HG02943 (cell line): ENCODE measurements around the gene ELAPOR1.
A peak's percentile ranks its signal among the peaks of the same experiment; 100 is the strongest.

Experiments used
- ATAC-seq: cut with Tn5 transposase; IDR thresholded peaks from one replicate; pipeline ENCODE4 v1.9.1; 2021; ENCODE audit warnings: mild to moderate bottlenecking, low read depth, moderate library complexity; ENCODE audit not compliant: unreplicated experiment

ELAPOR1 gene

DNA sequence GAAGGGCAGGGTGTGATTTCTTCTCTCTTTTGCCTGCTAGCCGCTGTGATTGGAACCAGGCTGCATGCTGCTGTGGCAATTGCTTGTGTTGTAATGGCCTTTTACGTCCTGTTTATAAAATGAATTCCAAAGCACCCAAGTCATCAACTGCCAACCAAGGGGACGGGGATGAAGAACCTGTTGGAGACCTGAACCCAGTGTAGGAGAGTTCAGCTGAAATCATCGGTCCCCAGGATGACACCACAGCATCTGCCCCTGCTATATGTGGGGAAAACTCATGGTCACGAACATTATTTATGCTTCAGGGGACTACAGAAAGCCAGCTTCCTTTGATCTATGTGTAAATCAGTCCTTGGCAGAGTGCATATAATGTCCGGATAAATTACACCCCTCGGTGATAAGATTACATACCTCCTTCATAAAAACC is 19.5 kb upstream of the ELAPOR1 start:
- ATAC-seq = no peak

DNA sequence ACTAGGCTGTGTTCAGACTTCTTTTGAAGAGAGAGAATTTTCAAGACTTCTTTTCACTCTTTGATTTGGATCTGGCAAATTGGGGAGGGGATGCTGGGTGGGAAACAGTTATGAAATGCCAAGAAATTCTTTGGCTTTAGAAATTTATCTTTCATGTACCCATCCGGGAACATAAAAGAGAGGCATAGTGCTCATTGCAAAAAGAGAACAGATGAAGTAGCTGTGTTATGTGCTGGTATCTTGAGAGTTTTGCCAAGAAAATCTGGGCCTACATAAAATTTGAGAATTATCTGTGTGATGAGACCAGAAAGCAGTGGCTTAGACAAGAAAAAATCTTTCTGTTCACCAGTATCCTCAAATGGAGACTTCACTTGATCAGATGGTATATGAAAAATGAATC is 19.0 kb upstream of the ELAPOR1 start:
- ATAC-seq = no peak

DNA sequence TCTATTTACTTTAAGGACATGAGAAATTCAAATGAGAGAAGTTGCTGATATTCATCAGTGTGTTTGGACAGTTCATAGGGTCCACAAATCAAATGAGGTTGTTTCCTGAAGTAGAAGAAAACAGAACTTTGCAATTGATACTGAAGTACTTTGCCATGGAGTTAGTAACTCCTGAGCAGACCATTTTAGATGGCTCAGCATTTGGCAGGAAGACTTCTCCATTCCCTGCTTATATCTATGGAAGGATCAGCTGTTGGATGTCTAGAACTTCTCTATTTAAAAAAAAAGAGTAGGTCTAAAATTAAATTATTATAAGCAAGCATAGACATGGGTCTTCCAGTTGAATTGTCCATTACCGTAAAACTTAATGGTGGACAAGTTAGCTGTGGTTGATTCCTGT is 18.3 kb upstream of the ELAPOR1 start:
- ATAC-seq = no peak

DNA sequence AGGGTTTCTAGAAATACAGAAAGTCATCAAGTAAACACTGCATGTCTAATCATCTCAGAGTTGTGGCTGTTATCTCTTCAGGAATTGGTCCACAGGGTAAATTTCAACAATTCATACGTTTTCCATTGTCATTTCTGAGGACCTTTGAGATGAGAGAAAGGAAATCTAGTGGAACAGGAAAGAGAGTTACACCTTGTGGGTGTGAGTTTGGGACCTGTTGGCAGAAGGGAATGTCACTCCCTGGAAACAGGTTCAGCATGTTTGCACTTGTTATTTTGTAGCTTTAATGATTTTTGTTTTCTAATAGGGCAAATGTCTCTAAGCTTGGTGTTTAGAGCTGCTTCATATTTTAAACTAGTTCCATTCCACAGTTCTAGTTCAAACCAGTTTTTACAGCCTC is 17.8 kb upstream of the ELAPOR1 start:
- no peak for ATAC-seq

DNA sequence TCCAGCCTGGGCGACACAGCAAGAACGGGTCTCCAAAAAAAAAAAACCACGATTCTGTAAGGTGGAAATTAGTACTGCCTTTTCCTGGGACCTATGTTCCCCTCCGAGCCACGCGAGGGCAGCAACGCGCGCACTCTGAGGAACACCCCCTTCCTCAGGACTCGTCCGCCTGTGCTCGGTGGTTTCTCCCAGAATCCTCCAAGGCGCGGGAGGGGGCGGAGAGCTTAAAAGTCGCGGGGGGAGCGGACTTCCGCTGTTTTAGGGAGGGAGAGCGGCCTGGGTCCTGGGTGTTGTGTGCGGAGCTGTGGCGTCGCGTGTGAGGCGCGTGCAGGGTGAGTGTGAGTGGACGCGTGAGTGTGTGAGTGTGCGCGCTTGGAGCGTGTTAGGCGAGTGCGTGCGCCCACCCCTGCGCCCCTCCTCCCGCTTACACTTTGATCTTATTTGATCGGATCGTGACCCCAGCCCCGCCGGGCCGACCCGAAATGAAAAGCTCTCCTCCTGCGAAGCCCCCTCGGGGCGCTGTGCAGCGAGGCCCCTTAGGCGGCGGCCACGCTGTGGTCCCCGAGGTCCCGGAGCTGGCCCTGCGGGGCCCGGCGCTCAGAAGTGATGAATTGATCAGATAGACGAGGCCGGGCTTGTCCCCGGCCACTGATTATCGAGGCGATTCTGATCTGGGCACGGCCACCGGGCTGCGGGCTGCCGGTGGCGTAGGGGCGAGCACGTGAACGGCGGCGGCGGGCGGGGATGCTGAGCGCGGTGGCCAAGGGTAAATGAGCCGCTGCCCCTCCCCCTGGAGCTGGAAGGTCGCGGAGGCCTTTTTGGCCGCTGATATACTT is 13.8 kb upstream of the ELAPOR1 start:
- peak; percentile 76 for ATAC-seq

DNA sequence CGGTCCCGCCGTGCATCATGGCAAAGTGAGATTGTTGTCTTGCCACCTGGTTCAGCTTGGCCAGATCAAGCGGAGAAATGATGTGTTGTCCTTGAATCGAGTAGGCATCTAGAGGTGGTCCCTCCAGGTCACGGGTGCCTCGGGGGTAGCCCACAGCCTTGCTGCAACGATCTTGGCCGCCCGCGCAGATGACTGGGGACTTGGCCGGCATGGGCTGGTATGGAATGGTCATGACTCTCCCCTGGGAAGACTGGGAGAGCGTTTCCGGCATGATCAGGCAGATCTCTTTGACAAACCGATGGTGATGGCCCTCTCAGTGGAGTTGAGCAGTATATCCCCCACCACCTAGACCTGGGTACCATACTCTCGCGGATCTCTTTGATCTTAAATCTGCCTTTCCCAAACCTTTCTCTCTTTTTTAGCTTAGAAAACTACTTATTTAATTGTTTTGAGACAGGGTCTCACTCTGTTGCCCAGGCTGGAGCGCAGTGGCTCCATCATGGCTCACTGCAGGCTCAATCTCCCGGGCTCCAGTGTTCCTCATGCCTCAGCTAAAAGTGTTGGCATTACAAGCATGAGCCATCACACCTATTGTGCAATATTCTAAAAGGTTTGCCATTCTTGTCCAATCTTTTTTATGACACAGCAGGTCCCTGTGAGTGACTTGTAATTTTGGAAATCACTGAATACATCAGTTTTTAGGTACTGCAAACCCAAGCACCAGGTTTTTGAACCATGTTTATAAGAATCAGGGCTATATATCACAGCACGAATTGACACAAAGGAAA is 9.4 kb upstream of the ELAPOR1 start:
- ATAC-seq = no peak

DNA sequence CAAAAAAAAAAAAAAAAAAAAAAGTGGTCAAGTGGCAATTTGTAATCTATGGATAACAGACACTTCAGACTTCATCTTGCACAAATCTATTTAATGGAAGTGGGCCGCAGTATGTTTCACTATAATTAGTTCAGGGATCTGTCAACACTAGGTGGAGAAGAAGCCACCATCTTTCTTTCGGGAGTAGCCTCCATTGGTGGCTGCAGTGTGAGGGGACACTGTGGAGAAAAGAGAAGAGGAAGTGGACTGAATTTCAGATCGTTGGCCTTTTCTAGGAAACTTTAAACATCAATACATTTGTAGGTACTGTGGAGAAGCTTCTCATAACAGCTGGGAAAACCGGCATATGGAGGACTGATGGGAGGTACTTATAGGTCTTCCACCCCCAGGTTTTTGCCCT is 8.0 kb upstream of the ELAPOR1 start:
- ATAC-seq = no peak

DNA sequence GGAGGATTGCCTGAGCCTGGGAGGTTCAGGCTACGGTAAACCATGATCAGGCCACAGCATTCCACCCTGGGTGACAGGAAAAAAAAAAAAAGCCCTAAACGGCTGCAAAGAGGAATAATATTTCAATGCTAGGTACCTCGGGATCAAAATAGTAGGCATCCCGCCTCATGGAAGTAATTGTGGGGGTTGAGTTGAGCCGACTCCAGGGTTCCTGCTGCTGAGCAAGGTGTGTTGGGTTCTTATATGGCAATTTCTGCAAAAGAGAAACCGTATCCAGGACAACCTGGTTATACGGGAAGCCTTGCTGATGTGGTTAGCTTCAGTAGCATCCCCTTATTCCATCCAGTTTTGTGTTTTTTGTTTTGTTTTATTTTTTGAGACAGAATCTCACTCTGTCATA is 6.1 kb upstream of the ELAPOR1 start:
- no peak for ATAC-seq

DNA sequence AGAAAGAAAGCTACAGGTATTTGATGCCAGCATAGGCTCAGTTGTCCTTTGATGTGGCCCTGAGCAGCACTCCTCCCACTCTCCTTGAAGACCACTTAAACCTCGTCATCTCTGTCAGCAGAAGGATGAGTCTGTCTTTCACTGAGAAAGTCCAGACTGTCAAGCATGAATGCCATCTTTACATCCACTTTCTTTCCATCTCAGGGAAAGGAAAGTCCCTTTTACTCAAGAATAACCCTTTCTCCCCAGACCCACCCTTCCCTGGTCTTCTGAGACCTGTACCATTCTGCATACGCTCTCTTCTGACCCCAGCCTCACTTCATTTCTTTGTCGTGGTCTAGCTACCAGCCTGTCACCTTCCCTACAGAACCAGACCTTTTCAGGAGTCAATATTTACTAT is 4.0 kb upstream of the ELAPOR1 start:
- ATAC-seq = no peak

DNA sequence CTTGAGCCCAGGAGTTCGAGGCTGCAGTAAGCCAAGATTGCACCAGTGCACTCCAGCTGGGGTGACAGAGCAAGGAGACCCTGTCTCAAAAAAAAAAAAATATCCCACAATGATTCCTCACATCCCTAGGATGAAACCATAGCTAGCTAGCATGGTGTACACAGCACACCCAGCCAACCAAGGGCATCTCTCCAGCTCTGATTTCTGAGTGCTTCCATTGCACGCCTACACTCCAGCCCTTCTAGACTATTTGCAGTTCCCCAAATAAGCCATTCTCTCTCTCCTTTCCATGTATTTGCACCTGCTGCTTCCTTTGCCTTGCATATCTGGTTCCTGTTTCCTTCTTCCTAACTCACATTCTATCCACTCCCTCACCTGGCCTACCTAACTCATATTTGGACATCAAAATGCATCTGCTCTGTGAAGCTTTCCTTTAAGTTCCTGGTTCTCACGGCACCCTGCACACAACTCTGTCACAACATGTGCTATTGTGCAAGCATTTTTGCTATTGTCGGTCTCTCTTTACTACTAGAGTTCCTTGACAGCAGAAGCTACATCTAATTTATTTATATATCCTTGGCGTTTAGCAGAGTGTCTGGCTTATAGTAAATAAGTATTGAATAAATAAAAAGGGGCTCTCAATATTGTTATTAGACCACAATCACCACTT is 2.4 kb upstream of the ELAPOR1 start:
- no peak for ATAC-seq

DNA sequence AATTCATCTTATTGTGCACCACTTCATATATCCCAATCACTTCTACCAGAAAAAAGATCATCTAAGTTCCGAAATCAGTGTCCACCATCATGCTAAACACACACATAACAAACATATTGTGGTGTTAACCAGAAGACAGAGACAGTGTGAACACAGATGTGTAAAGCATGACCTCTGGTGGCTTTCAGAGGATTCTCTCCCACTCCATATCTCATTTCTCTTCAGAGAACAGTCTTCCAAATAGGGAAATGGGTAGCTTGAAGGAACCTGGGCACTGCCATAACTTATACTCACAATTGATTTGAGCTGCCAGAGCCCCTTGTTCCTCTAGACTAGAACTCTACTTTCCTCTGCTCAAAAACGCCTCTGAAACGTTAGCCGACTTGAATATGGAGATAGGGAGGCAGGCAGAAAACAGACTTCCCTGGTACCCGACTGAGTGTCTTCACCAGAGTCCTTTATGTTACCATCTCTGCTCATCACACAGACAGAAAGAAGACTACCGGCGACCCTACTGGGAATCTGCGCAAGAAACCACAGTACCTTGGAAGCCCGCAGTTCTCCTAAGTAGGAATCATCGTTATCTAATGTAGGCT is 1.8 kb upstream of the ELAPOR1 start:
- no peak for ATAC-seq

DNA sequence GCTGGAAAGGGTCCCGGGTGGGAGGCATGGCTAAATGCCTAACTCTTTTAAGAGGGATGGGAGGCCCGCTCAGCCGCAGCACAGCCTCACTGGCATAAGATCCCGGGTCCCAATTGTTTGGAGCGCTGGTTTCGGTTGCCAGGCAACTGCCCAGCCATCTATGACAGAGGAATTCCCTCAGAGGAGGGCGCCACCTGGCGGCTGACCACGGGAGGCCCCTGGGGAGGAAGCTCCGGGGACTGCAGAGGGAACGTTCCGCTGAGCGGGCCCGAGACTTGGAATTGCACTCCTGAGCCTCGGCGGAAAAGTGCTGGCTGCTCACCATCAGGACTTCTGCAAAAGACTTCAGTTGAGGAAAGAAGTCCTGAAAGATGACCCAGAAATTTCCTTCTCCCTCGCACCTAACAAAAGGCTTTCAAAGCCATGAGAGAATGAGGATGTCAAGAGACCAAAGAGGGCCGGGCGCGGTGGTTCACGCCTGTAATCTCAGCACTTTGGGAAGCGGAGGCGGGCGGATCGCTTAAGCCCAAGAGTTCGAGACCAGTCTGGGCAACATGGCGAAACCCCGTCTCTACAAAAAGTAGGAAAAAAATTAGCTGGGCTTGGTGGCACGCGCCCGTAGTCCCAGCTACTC is 1.1 kb upstream of the ELAPOR1 start:
- no peak for ATAC-seq

DNA sequence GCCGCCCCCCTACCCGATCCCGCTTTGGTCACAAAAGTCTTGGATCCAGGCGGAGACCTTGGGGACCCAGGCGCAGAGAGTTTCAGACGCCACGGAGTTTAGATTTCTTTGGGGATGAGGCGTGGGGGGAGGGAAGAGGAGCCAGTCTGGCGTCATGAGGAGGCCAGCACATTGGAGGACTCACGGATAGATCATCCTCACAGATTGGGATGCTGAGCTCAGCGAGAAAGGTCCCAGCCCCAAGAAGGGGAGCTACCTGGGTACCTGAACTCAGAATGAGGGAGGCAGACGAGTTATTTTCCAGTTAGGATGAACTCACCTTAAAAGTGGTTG is 393 bp downstream of the ELAPOR1 start:
- ATAC-seq = no peak

DNA sequence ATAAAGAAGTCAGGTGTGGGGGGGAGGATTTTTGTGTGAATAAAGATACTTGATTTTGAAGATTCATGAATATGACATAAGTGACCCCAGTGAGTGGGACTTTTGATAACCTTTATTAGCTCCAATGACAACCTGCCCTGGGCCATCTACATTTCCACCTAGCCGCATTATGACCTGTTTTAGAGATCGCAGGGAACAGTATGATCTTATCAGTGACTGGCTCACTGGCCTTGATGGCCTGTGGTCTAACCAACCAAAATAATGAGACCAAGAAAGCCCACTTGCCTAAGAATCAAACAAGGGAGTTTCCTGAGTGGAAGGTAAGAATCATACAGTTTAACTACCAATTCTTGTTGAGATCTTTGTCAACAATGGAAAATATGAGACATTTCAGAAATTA is 1.8 kb downstream of the ELAPOR1 start:
- ATAC-seq = no peak

DNA sequence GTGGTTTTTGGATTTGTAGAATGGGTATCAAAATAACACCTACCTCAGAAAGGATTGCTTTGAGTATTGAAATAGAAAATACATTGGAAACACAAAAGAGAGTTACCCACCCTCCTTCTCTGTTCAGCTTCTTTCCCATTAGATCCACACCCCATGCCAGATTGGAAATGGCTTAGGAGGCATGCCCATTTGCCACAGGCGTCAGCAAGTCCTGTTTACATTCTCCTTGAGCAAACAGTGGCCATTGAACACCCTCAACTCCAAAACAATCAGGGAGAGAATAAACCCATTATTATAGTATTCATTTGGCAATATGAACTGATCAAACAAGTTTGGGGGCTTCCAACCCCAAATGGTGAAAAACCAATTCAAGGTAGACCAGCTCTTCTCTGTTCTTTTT is 2.4 kb downstream of the ELAPOR1 start:
- ATAC-seq = no peak

DNA sequence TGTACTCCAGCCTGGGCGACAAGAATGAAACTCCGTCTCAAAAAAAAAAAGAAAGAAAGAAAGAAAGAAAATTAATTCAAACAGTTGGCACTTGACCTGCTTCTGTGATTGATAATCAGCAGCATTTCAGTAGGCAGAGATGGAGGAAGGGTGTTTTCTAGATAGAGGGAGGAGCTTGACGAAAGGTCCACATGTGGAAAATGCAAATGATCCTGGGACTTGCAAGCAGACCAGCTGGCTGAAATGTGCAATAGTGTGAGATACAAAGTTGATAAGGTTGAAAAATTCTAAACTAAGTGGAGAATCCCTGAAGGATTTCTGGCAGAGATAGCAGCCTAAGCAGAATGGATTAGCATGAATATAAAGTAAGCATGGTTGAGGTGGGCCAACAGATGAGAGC is 4.2 kb downstream of the ELAPOR1 start:
- no peak for ATAC-seq

DNA sequence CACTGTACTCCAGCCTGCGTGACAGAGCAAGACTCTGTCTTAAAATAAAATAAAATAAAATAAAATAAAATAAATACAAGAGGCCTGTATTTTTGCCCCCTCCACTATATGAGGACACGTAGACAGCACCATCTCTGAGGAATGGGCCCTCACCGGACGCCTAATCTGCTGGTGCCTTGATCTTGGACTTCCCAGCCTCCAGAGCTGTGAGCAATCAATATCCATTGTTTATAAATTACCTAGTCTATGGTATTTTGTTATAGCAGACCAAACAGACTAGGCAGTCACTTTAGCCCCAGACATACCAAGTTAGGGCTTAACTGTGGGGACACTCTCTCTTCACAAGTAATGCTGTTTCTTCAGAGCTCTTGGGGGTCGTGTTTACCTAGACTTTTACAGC is 6.4 kb downstream of the ELAPOR1 start:
- ATAC-seq = no peak

DNA sequence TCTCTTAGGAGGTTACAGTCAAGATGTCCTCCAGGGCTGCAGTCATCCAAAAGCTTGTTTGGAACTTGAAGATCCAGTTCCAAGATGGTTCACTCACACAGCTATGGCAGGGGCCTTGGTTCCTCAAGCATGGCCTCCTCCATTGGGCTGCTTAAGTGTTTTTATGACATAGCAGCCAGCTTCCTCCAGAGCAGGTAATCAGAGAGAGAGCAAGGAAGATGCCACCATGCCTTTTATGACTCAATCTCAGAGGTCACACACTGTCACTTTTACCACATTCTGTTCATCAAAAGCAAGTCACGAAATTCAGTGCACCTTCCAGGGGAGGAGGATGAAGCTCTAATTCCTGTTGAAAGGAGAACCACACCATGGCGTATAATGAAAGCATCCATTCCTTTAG is 17.1 kb downstream of the ELAPOR1 start:
- no peak for ATAC-seq

DNA sequence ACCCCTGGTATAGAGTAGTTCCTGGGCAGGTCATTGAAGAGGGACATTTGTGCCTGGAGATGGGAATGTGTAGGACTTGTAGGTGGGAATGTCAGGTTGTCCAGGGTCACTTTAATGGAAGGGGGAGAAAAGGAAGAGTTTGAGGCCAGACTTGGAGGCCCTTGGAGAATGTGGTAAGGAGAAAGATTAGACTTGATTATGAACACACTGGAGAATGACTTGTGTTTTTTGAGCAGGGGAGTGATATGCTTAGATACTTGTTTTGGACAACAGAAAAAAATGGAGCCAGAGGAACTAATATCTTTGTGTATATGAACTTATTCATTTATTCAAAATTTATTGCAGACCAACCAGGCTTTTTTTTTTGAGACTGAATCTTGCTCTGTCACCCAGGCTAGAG is 17.9 kb downstream of the ELAPOR1 start:
- ATAC-seq = no peak

DNA sequence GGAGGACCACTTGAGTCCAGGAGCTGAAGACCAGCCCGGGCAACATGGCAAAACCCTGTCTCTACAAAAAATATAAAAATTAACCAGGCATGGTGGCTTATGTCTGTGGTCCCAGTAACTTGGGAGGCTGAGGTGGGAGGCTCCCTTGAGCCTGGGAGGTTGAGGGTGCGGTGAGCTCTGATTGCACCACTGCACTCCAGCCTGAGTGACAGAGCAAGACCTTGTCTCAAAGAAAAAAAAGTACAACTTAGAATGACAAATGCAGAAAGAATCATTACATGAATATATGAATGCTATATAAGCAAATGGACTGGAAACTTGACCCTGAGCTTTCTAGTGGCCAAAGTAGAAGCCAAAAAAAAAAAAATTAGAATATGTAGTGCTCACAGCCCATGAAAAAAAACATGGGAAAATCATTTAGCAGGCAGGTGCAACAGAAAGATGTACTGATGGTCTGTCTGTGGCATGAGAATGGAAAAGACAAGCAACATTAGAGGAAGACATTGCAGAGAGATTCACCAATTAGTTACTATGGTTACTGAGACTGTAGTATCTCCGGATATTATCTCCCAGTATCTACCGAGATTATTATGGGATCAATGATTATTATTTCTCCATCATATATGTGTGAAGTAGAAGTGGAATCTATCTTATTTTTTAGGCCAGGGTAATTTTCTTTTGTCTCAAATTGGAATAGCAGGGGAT is 19.2 kb downstream of the ELAPOR1 start:
- ATAC-seq = no peak
